Heart left ventricle (tissue), 13 donors: ENCODE results near the gene BLOC1S2.

Source experiments
- CTCF ChIP-seq, 12 donors: fragments of 200-600 bp; sonication (generic) in 4 of 12; IDR thresholded peaks; one replicate each; pipeline versions ENCODE4 v1.5.0 to v1.8.0; 2018 to 2022; ENCODE audit warnings: antibody characterized with exemption in 12 of 12, mild to moderate bottlenecking in 5 of 12
- POLR2A ChIP-seq, 2 donors: fragments of 450-650 bp; IDR thresholded peaks; one replicate each; pipeline ENCODE4 v1.6.1; 2017; ENCODE audit warnings: antibody characterized with exemption in 2 of 2, mild to moderate bottlenecking in 2 of 2, moderate library complexity in 2 of 2
- donor health status: ischemic (EF 13 %, LVEDD 7.1; RV severe dilation, severe dysfunction).
- donor health status: DM: no; HTN: yes; CAD: no.
- donor health status: DM: no; HTN: no; CAD: no.
- donor health status: ischemic (EF 25% LVEDD 6.9; RV normal size, moderate dysfunction).
- donor health status: ischemic (EF 25% LVEDD 5.7; RV mildly dilated, moderate dysfunction).
- donor health status: ischemic (EF 35%, LVEDD 5.7; RV mildly dilated, moderate dysfunction).
- donor health status: nonischemic (EF 11% LVEDD 7.7; RV severe dilation, severe dysfunction).
- donor health status: DM: yes; HTN: yes; CAD: no.
- donor health status: PGD.
- donor health status: ischemic (EF 29% LVEDD 5.4; RV normal size, mild dysfunction).
- donor health status: nonischemic (EF 23%, LVEDD 6.1; RV moderate dilation, normal function).

GRCh38 chr10:100245484-100246220, 40.8 kb downstream of the BLOC1S2 start:
- TF ChIP-seq CTCF (IDR thresholded peaks at IDR 0.05), result no peak
- TF ChIP-seq POLR2A (IDR thresholded peaks at IDR 0.05), result no peak
